Neural cell (in vitro differentiated cells): ENCODE measurements around the gene GCNT2. TPM values are rescaled to one million over a fixed set of nuclear protein-coding genes. Genes with fewer than 3 reads are reported as not detected.

Experiments used
- H2AFZ ChIP-seq: fragments of 200-600, 300-800 bp; sonication (generic), shearing (Covaris generic); 2 replicates; pipeline ENCODE4 v1.6.0; 2014; ENCODE audit warnings: low read depth, mild to moderate bottlenecking, antibody characterized with exemption, low read length, moderate library complexity
- H3F3A ChIP-seq: fragments of 200-600 bp; shearing (Covaris generic); 2 replicates; pipeline ENCODE4 v1.6.1; 2016; ENCODE audit warnings: mild to moderate bottlenecking, moderate library complexity, mixed read lengths, antibody characterized with exemption, low read length; ENCODE audit not compliant: insufficient read depth, poor library complexity, severe bottlenecking
- H3K27ac ChIP-seq: fragments of 200-600, 300-800 bp; sonication (generic), shearing (Covaris generic); 2 replicates; pipeline ENCODE4 v1.5.1; 2014; ENCODE audit warnings: mild to moderate bottlenecking, low read length, moderate library complexity
- H3K27me3 ChIP-seq: fragments of 300-800, 200-600 bp; sonication (generic), shearing (Covaris generic); 2 replicates; pipeline ENCODE4 v1.6.0; 2014; ENCODE audit warnings: mild to moderate bottlenecking, low read depth, low read length, moderate library complexity; ENCODE audit not compliant: insufficient read depth
- H3K36me3 ChIP-seq: fragments of 300-800, 200-600 bp; sonication (generic), shearing (Covaris generic); 2 replicates; pipeline ENCODE4 v1.5.1; 2014; ENCODE audit warnings: mild to moderate bottlenecking, antibody characterized with exemption, low read length, moderate library complexity; ENCODE audit not compliant: insufficient read depth
- H3K4me2 ChIP-seq: fragments of 300-800, 200-600 bp; sonication (generic), shearing (Covaris generic); 2 replicates; pipeline ENCODE4 v1.6.0; 2014; ENCODE audit warnings: mild to moderate bottlenecking, low read length
- H3K4me3 ChIP-seq: fragments of 300-800, 200-600 bp; sonication (generic), shearing (Covaris generic); 2 replicates; pipeline ENCODE4 v1.5.1; 2014; ENCODE audit warnings: mild to moderate bottlenecking, low read length, moderate library complexity
- H3K79me2 ChIP-seq: fragments of 200-600 bp; shearing (Covaris generic); replicated peaks from 2 replicates; pipeline ENCODE4 v1.6.0; 2014; ENCODE audit warnings: mild to moderate bottlenecking, low read length, moderate library complexity; ENCODE audit not compliant: insufficient read depth
- H3K9ac ChIP-seq: fragments of 300-800, 200-600 bp; sonication (generic), shearing (Covaris generic); 2 replicates; pipeline ENCODE4 v1.6.1; 2016; ENCODE audit warnings: mild to moderate bottlenecking, low read length, mixed read lengths
- H3K9me2 ChIP-seq: fragments of 200-600 bp; shearing (Covaris generic); 2 replicates; pipeline ENCODE4 v1.6.1; 2016; ENCODE audit warnings: mild to moderate bottlenecking, low read length, mixed read lengths; ENCODE audit not compliant: insufficient read depth
- H3K9me3 ChIP-seq: fragments of 200-600, 300-800 bp; sonication (generic), shearing (Covaris generic); 2 replicates; pipeline ENCODE4 v1.6.1; 2016; ENCODE audit warnings: mild to moderate bottlenecking, mixed run types, low read length, moderate library complexity, mixed read lengths
- H4K20me1 ChIP-seq: fragments of 200-600 bp; shearing (Covaris generic); 2 replicates; pipeline ENCODE4 v1.6.1; 2016; ENCODE audit warnings: mild to moderate bottlenecking, mixed run types; ENCODE audit not compliant: insufficient read depth
- CTCF ChIP-seq: fragments of 450-650 bp; IDR thresholded peaks from 2 replicates; pipeline ENCODE4 v1.5.1; 2014; ENCODE audit warnings: antibody characterized with exemption, mild to moderate bottlenecking, moderate library complexity; ENCODE audit not compliant: poor library complexity, severe bottlenecking
- EP300 ChIP-seq: fragments of 450-650 bp; conservative IDR thresholded peaks from 2 replicates; pipeline ENCODE4 v1.6.1; 2014; ENCODE audit warnings: antibody characterized with exemption, mild to moderate bottlenecking, moderate library complexity; ENCODE audit not compliant: poor library complexity, severe bottlenecking
- EZH2 ChIP-seq: fragments of 200-600, 300-800 bp; shearing (Covaris generic), sonication (generic); IDR thresholded peaks from 2 replicates; pipeline ENCODE4 v1.6.1; 2014; ENCODE audit warnings: antibody characterized with exemption, low read length, borderline replicate concordance, mild to moderate bottlenecking; ENCODE audit not compliant: insufficient read depth, poor library complexity, severe bottlenecking
- MXI1 ChIP-seq: fragments of 450-650 bp; conservative IDR thresholded peaks from 2 replicates; pipeline ENCODE4 v1.6.1; 2014; ENCODE audit warnings: antibody characterized with exemption, mild to moderate bottlenecking; ENCODE audit not compliant: poor library complexity, severe bottlenecking
- POLR2AphosphoS5 ChIP-seq: IDR thresholded peaks from 2 replicates; pipeline ENCODE4 v1.6.1; 2012
- RAD21 ChIP-seq: fragments of 450-650 bp; conservative IDR thresholded peaks from 2 replicates; pipeline ENCODE4 v1.6.1; 2014; ENCODE audit warnings: antibody characterized with exemption, mild to moderate bottlenecking, moderate library complexity
- REST ChIP-seq: IDR thresholded peaks from 2 replicates; pipeline ENCODE4 v1.6.1; 2012; ENCODE audit warnings: borderline replicate concordance
- SMC3 ChIP-seq: fragments of 450-650 bp; conservative IDR thresholded peaks from 2 replicates; pipeline ENCODE4 v1.6.1; 2014; ENCODE audit warnings: antibody characterized with exemption, mild to moderate bottlenecking, moderate library complexity; ENCODE audit not compliant: poor library complexity
- TAF1 ChIP-seq: IDR thresholded peaks from 2 replicates; pipeline ENCODE4 v1.6.1; 2012; ENCODE audit warnings: low read depth
- polyA plus RNA-seq: library from polyadenylated mRNA; depleted of rRNA; stranded (reverse); fragments of >200 nt; gene quantifications from 2 replicates; pipeline ENCODE4 v1.2.3, GENCODE V29; 2014

GCNT2 gene
- polyA plus RNA-seq, 1 donor from 2014 or later, result 9.4 TPM

- H4K20me1 ChIP-seq, result no peaks in the 10 kb centered on the region
- no peak overlapping the region for H3K27ac ChIP-seq
- H3K4me3 ChIP-seq, result no peak overlapping the region
- TF ChIP-seq EZH2 (no peak), TAF1 (no peak)
- no peak overlapping the region for H3K9ac ChIP-seq
- no peaks in the 10 kb centered on the region for H3F3A ChIP-seq
- H3K79me2 ChIP-seq, result no peaks in the 10 kb centered on the region
- H3K36me3 ChIP-seq, result no peaks in the 10 kb centered on the region
- no peaks in the 10 kb centered on the region for H3K9me3 ChIP-seq
- H3K27me3 ChIP-seq, result no peaks in the 10 kb centered on the region
- no peaks in the 10 kb centered on the region for H3K9me2 ChIP-seq
- no peak overlapping the region for H2AFZ ChIP-seq
- no peak overlapping the region for H3K4me2 ChIP-seq
Measured at GRCh38 chr6:10668126-10668917, 147.2 kb downstream of the GCNT2 start.

- Histone ChIP-seq H3K36me3 (no peaks in the 10 kb centered on the region), H3K9me3 (no peaks in the 10 kb centered on the region)
Measured at GRCh38 chr6:10676403-10676802, 155.3 kb downstream of the GCNT2 start.

GRCh38 chr6:10678456-10678855 lies 157.3 kb downstream of the GCNT2 start:
- no peaks in the 10 kb centered on the region for H3K9me3 ChIP-seq
- no peaks in the 10 kb centered on the region for H3K27me3 ChIP-seq
- no peaks in the 10 kb centered on the region for H3F3A ChIP-seq
- H2AFZ ChIP-seq, result no peak overlapping the region
- H4K20me1 ChIP-seq, result no peaks in the 10 kb centered on the region
- TF ChIP-seq REST (no peak), TAF1 (no peak), EZH2 (no peak), EP300 (no peak), SMC3 (no peak), RAD21 (no peak), POLR2AphosphoS5 (no peak), CTCF (no peak), MXI1 (no peak)
- no peak overlapping the region for H3K4me2 ChIP-seq
- H3K9me2 ChIP-seq, result no peaks in the 10 kb centered on the region
- no peak overlapping the region for H3K27ac ChIP-seq
- H3K4me3 ChIP-seq, result no peak overlapping the region
- no peak overlapping the region for H3K9ac ChIP-seq
- H3K79me2 ChIP-seq, result no peaks in the 10 kb centered on the region
- H3K36me3 ChIP-seq, result no peaks in the 10 kb centered on the region

More at GRCh38 chr6:10676403-10676802, 155.3 kb downstream of the GCNT2 start:
- Histone ChIP-seq H3K27me3 (no peaks in the 10 kb centered on the region), H4K20me1 (no peaks in the 10 kb centered on the region), H3K9ac (no peak overlapping the region), H3F3A (no peaks in the 10 kb centered on the region), H3K4me2 (no peak overlapping the region), H3K27ac (no peak overlapping the region), H3K79me2 (no peaks in the 10 kb centered on the region), H3K9me2 (no peaks in the 10 kb centered on the region), H3K4me3 (no peak overlapping the region), H2AFZ (no peak overlapping the region)
- TF ChIP-seq EZH2, result no peak
- no peak for TF ChIP-seq POLR2AphosphoS5
- TF ChIP-seq EP300, result no peak
